K562 (cell line): ENCODE results near the gene WDR17. TPM values are rescaled to one million over a fixed set of nuclear protein-coding genes. Genes with fewer than 3 reads are reported as not detected.

Source experiments
- ATAC-seq: fragments of 200-7000 bp; cut with Tn5 transposase; 3 replicates; pipeline ENCODE4 v1.9.1; 2020; ENCODE audit warnings: moderate library complexity
- BruUV-seq: library from RNA; stranded (reverse); fragments of 400-500 nt; replicated peaks from 2 replicates; lab custom pipeline; 2021; lab: Mats Ljungman, UMichigan
- CTCF ChIA-PET: fragments of 300-600 bp; formaldehyde crosslinking; extraction: SDS; loops from one replicate; lab custom pipeline; 2021; ENCODE audit warnings: low intra/inter-chr PET ratio; lab: Yijun Ruan, JAX
- POLR2A ChIA-PET: fragments of 300-600, 350-650 bp; sonication (Branson Sonifier 250); formaldehyde crosslinking; extraction: SDS; loops from one replicate; lab custom pipeline; 2021; ENCODE audit warnings: antibody characterized with exemption, inconsistent platforms; lab: Yijun Ruan, JAX
- DNase-seq, 4 experiments: peaks; one replicate each; pipeline versions ENCODE4 v3.0.0 to v3.0.0-alpha.2; 2011 to 2018; ENCODE audit warnings: low spot score in 3 of 4, mixed read lengths in 3 of 4; ENCODE audit errors: extremely low read depth in 1 of 4
- FAIRE-seq: peaks from 2 replicates; lab custom pipeline; 2011; peaks lifted over from hg19 to GRCh38; lab: Jason Lieb, UNC
- H2AFZ ChIP-seq: 2 replicates; pipeline ENCODE4 v1.6.0; 2011; ENCODE audit warnings: low read depth, low read length, control low read depth, inconsistent platforms
- H3K27ac ChIP-seq: fragments of 200-600 bp; 3 replicates; pipeline ENCODE4 v1.8.0; 2011; ENCODE audit warnings: low read depth, mild to moderate bottlenecking, control low read depth, inconsistent platforms, low read length, moderate library complexity, mixed read lengths; ENCODE audit errors: extremely low read depth
- H3K27me3 ChIP-seq, 2 experiments: fragments of 300-600 bp in 1 of 2; 2 replicates in 1 of 2; 3 replicates in 1 of 2; pipeline versions ENCODE4 v1.6.0 to v1.8.0; 2011; ENCODE audit warnings: inconsistent platforms in 2 of 2, low read length in 2 of 2, mild to moderate bottlenecking in 1 of 2, mixed read lengths in 1 of 2, moderate library complexity in 1 of 2; ENCODE audit not compliant: control insufficient read depth in 2 of 2, insufficient read depth in 2 of 2
- H3K36me3 ChIP-seq: fragments of 300-600 bp; 3 replicates; pipeline ENCODE4 v1.8.0; 2011; ENCODE audit warnings: mild to moderate bottlenecking, low read length, inconsistent platforms; ENCODE audit not compliant: control insufficient read depth, insufficient read depth
- H3K4me1 ChIP-seq, 2 experiments: fragments of 200-600 bp in 1 of 2; replicated peaks in 1 of 2; 2 replicates in 1 of 2; 3 replicates in 1 of 2; pipeline versions ENCODE4 v1.5.1 to v1.8.0; 2011; ENCODE audit warnings: inconsistent platforms in 2 of 2, low read length in 2 of 2, mild to moderate bottlenecking in 1 of 2, mixed read lengths in 1 of 2, moderate library complexity in 1 of 2; ENCODE audit not compliant: control insufficient read depth in 2 of 2, insufficient read depth in 2 of 2
- H3K4me2 ChIP-seq: 2 replicates; pipeline ENCODE4 v1.6.1; 2011; ENCODE audit warnings: low read length, control low read depth, inconsistent platforms, mixed read lengths; ENCODE audit not compliant: insufficient read depth
- H3K4me3 ChIP-seq: fragments of 200-600 bp; sonication (generic), shearing (Covaris generic); 2 replicates; pipeline ENCODE4 v1.5.1; 2016; ENCODE audit warnings: control low read depth, inconsistent platforms
- H3K79me2 ChIP-seq: fragments of 200-600 bp; 3 replicates; pipeline ENCODE4 v1.8.0; 2011; ENCODE audit warnings: low read length, inconsistent platforms; ENCODE audit not compliant: control insufficient read depth, insufficient read depth
- H3K9ac ChIP-seq, 2 experiments: 2 replicates each; pipeline versions ENCODE4 v1.6.0 to v1.6.1; 2011; ENCODE audit warnings: low read depth in 2 of 2, low read length in 2 of 2, control low read depth in 1 of 2, inconsistent platforms in 1 of 2, mild to moderate bottlenecking in 1 of 2, mixed read lengths in 1 of 2; ENCODE audit not compliant: insufficient read depth in 1 of 2
- H3K9me1 ChIP-seq: one replicate; pipeline ENCODE4 v1.6.0; 2011; ENCODE audit warnings: inconsistent platforms, mild to moderate bottlenecking, low read length, moderate library complexity; ENCODE audit not compliant: control insufficient read depth, insufficient read depth
- H3K9me3 ChIP-seq: replicated peaks from 2 replicates; pipeline ENCODE4 v1.5.1; 2011; ENCODE audit warnings: low read depth, low read length, inconsistent platforms; ENCODE audit not compliant: control insufficient read depth, insufficient read depth
- H4K20me1 ChIP-seq: replicated peaks from 2 replicates; pipeline ENCODE4 v1.6.1; 2011; ENCODE audit warnings: low read length, inconsistent platforms, mixed read lengths; ENCODE audit not compliant: control insufficient read depth, insufficient read depth
- FOXK2 ChIP-seq, 2 experiments: fragments of 450-650 bp; IDR thresholded peaks in 1 of 2; conservative IDR thresholded peaks in 1 of 2; 2 replicates each; pipeline ENCODE4 v1.6.1; 2016; ENCODE audit warnings: low read depth in 2 of 2, mild to moderate bottlenecking in 1 of 2
- NCOA1 ChIP-seq: fragments of 450-650 bp; IDR thresholded peaks from 2 replicates; pipeline ENCODE4 v1.6.1; 2016; ENCODE audit warnings: low read depth
- TCFL5 ChIP-seq: fragments of 250-450 bp; sonication (Bioruptor Pico); conservative IDR thresholded peaks from 2 replicates; pipeline ENCODE4 v1.6.1; 2021; ENCODE audit warnings: mild to moderate bottlenecking, moderate library complexity, matching md5 sums
- ZBTB49 ChIP-seq: sonication (generic); formaldehyde crosslinking; IDR thresholded peaks from 2 replicates; pipeline ENCODE4 v1.8.0; 2022; ENCODE audit warnings: missing genetic modification reagents, mild to moderate bottlenecking, borderline replicate concordance
- ZNF224 ChIP-seq: sonication (generic); formaldehyde crosslinking; IDR thresholded peaks from 2 replicates; pipeline ENCODE4 v1.8.0; 2022; ENCODE audit warnings: mild to moderate bottlenecking, missing genetic modification reagents
- WGBS: fragments of 100-300 bp; shearing (Covaris generic); methylation state at CpG from one replicate; pipeline ENCODE4 v1.1.6; 2016; ENCODE audit warnings: low coverage, mixed read lengths; ENCODE audit not compliant: insufficient coverage; ENCODE audit errors: missing lambda C conversion rate; 5-methylcytosine and 5-hydroxymethylcytosine counted together
- in situ Hi-C: fragments of 300-500 bp; cut with MboI; formaldehyde crosslinking; loops from 4 replicates; pipeline ENCODE4 v1.15.0; 2018; ENCODE audit warnings: inconsistent platforms, mixed read lengths
- intact Hi-C: fragments of 100-400 bp; cut with micrococcal nuclease; formaldehyde crosslinking; loops from 2 replicates; pipeline ENCODE4 v1.14.2; 2022
- polyA plus RNA-seq, 8 experiments: library from polyadenylated mRNA; depleted of rRNA in 4 of 8; stranded (reverse) in 5 of 8; unstranded in 3 of 8; fragments of >200 nt; fragmentation: Nextera tagmentation in 2 of 8; fragmentation: Illumina TruSeq in 1 of 8; extraction: Ambion mirVana in 2 of 8; extraction: Trizol in 1 of 8; gene quantifications; 2 replicates each; pipeline versions ENCODE4 v1.2.1 to v1.2.3, GENCODE V29; 2011 to 2014; ENCODE audit warnings: inconsistent platforms in 1 of 8, missing spikeins in 1 of 8
- total RNA-seq, 7 experiments: library from RNA; depleted of rRNA in 6 of 7; stranded (reverse); fragments of >200 nt in 6 of 7; fragmentation: Illumina TruSeq in 2 of 7; extraction: Trizol in 2 of 7; gene quantifications; 2 replicates each; pipeline versions ENCODE4 v1.2.1 to v1.2.3, GENCODE V29; 2011 to 2021; ENCODE audit warnings: low replicate concordance in 1 of 7

The WDR17 gene
- total and polyA plus RNA-seq, 9 of the 15 experiments (the other 6 are each of a cell fraction or from before 2014, with no cell fraction given), result 0.04 to 0.07 TPM; not detected in 7

- Histone ChIP-seq H3K9ac (no peak overlapping the region), H3K27ac (no peak overlapping the region), H3K36me3 (no peaks in the 10 kb centered on the region), H2AFZ (no peak overlapping the region), H3K9me3 (no peaks in the 10 kb centered on the region), H3K4me1 (peaks cover 0 to 8% of the 10 kb centered on the region in 2 experiments; a peak in 2 of 5 replicates), H3K27me3 (0 out of 5 replicates have a peak, but pooled peaks cover 2 to 7% of the 10 kb centered on the region in 2 experiments), H3K4me2 (no peak overlapping the region), H3K9me1 (no peaks in the 10 kb centered on the region), H3K4me3 (no peak overlapping the region), H3K79me2 (no peaks in the 10 kb centered on the region), H4K20me1 (no peaks in the 10 kb centered on the region)
- no peak for DNase-seq
- ChIA-PET POLR2A (no interaction called here), CTCF (no interaction called here)
- in situ Hi-C loops, result no loop called here
- intact Hi-C loops, result no loop called here
- TF ChIP-seq TCFL5 (CRISPR knock-in tag), result no peak
- ATAC-seq, result no peak
- FAIRE-seq, result no peak
- WGBS, result 0% methylated on average over 4 of the region's 4 CpGs
- BruUV-seq, result no TSS peak
These were observed 127.5 kb downstream of the WDR17 start for GRCh38 chr4:176193126-176193525.

GRCh38 chr4:176193938-176194337, 128.3 kb downstream of the WDR17 start:
- in situ Hi-C loops (no loop called here), intact Hi-C loops (no loop called here)
- Histone ChIP-seq H3K36me3 (no peaks in the 10 kb centered on the region), H3K4me1 (peaks cover 0 to 8% of the 10 kb centered on the region in 2 experiments; a peak in 2 of 5 replicates), H3K9me1 (no peaks in the 10 kb centered on the region), H3K4me3 (no peak overlapping the region), H2AFZ (no peak overlapping the region), H3K4me2 (no peak overlapping the region), H3K9ac (no peak overlapping the region), H3K9me3 (no peaks in the 10 kb centered on the region), H3K79me2 (no peaks in the 10 kb centered on the region), H4K20me1 (no peaks in the 10 kb centered on the region), H3K27me3 (peaks cover 5 to 12% of the 10 kb centered on the region in 2 experiments; a peak in 1 of 5 replicates), H3K27ac (no peak overlapping the region)
- BruUV-seq, result no TSS peak
- TF ChIP-seq ZNF224 (CRISPR knock-in tag) (no peak), NCOA1 (no peak), ZBTB49 (no peak), FOXK2 (conservative IDR thresholded peaks at IDR 0.05 in 1 of 2, IDR thresholded peaks at IDR 0.05 in 1 of 2; ENCODE audit: low read depth in 2 of 2) (no peak)
- FAIRE-seq (no peak), ATAC-seq (no peak), DNase-seq (no peak)
- ChIA-PET CTCF (no interaction called here), POLR2A (no interaction called here)
- 22% methylated on average over 3 of the region's 3 CpGs for WGBS
